Measurements from ENCODE around the gene MAB21L1.

Gene MAB21L1

GRCh38 chr13:35480346-35480745 lies 3.9 kb upstream of the MAB21L1 start:
- no peak for TF ChIP-seq CTCF (IDR thresholded peaks at IDR 0.05; ENCODE audit: low read depth, low read length)
- DNase-seq (ENCODE audit: extremely low read depth, low read depth), result no peak

GRCh38 chr13:35479706-35480105 lies 3.2 kb upstream of the MAB21L1 start:
- no peak for DNase-seq (ENCODE audit: extremely low read depth, low read depth)
- no peak for TF ChIP-seq CTCF (IDR thresholded peaks at IDR 0.05; ENCODE audit: low read depth, low read length)

GRCh38 chr13:35479038-35479492 lies 2.6 kb upstream of the MAB21L1 start:
- no peak for TF ChIP-seq CTCF (IDR thresholded peaks at IDR 0.05; ENCODE audit: low read depth, low read length)
- DNase-seq (ENCODE audit: extremely low read depth, low read depth), result no peak

- no peak for DNase-seq (ENCODE audit: extremely low read depth, low read depth)
- no peak for TF ChIP-seq CTCF (IDR thresholded peaks at IDR 0.05; ENCODE audit: low read depth, low read length)
Observed at GRCh38 chr13:35478271-35479037, 2.0 kb upstream of the MAB21L1 start.

GRCh38 chr13:35477386-35477946 lies 977 bp upstream of the MAB21L1 start:
- DNase-seq (ENCODE audit: extremely low read depth, low read depth), result no peak
- TF ChIP-seq CTCF (IDR thresholded peaks at IDR 0.05; ENCODE audit: low read depth, low read length), result no peak

- DNase-seq (ENCODE audit: extremely low read depth, low read depth), result peak; percentile 38
- TF ChIP-seq CTCF (IDR thresholded peaks at IDR 0.05; ENCODE audit: low read depth, low read length), result no peak; the same call in 1 of the 2 replicates
Observed at GRCh38 chr13:35475212-35475959, 1.1 kb downstream of the MAB21L1 start.

Data from AG09319 (cell line).